GM12878 (cell line): ENCODE results near the gene ZNF543. TPM values are rescaled to one million over a fixed set of nuclear protein-coding genes. Genes with fewer than 3 reads are reported as not detected.

Experiments
- ASH2L ChIP-seq: fragments of 300-600, 200-600 bp; sonication (generic); IDR thresholded peaks from 2 replicates; pipeline ENCODE4 v1.6.1; 2017; ENCODE audit warnings: low read depth, mild to moderate bottlenecking, borderline replicate concordance
- CBX3 ChIP-seq: fragments of 200-600 bp; sonication (generic); IDR thresholded peaks from 2 replicates; pipeline ENCODE4 v1.6.1; 2016; ENCODE audit warnings: low read depth, borderline replicate concordance
- CUX1 ChIP-seq: IDR thresholded peaks from 2 replicates; pipeline ENCODE4 v1.6.1; 2012; ENCODE audit warnings: improper control_type of control experiment, low read depth, low read length; ENCODE audit not compliant: insufficient replicate concordance
- E2F8 ChIP-seq: fragments of 450-650 bp; IDR thresholded peaks from 2 replicates; pipeline ENCODE4 v1.6.1; 2018; ENCODE audit warnings: mild to moderate bottlenecking, low read depth, moderate library complexity; ENCODE audit not compliant: partially characterized antibody
- E4F1 ChIP-seq: fragments of 450-650 bp; IDR thresholded peaks from 2 replicates; pipeline ENCODE4 v1.6.1; 2018; ENCODE audit warnings: borderline replicate concordance, mild to moderate bottlenecking; ENCODE audit not compliant: partially characterized antibody
- EP300 ChIP-seq, 2 experiments: fragments of 150-350 bp in 1 of 2; IDR thresholded peaks; 2 replicates each; pipeline ENCODE4 v1.6.1; 2011 to 2012; ENCODE audit warnings: low read depth in 2 of 2, low read length in 2 of 2, borderline replicate concordance in 1 of 2, improper control_type of control experiment in 1 of 2, inconsistent platforms in 1 of 2; ENCODE audit not compliant: control insufficient read depth in 1 of 2
- HSF1 ChIP-seq: fragments of 150-350 bp; IDR thresholded peaks from 2 replicates; pipeline ENCODE4 v1.6.1; 2014; ENCODE audit warnings: mild to moderate bottlenecking, low read depth, low read length
- KLF5 ChIP-seq: fragments of 450-650 bp; IDR thresholded peaks from 2 replicates; pipeline ENCODE4 v1.6.1; 2014; ENCODE audit warnings: mild to moderate bottlenecking; ENCODE audit not compliant: partially characterized antibody
- LARP7 ChIP-seq: fragments of 450-650 bp; IDR thresholded peaks from 2 replicates; pipeline ENCODE4 v1.6.1; 2017; ENCODE audit warnings: mild to moderate bottlenecking
- MLLT1 ChIP-seq: fragments of 450-650 bp; IDR thresholded peaks from 2 replicates; pipeline ENCODE4 v1.6.1; 2016; ENCODE audit warnings: mild to moderate bottlenecking
- NFYB ChIP-seq: IDR thresholded peaks from 2 replicates; pipeline ENCODE4 v1.6.1; 2011; ENCODE audit warnings: low read depth, mild to moderate bottlenecking, low read length, improper control_type of control experiment, moderate library complexity; ENCODE audit not compliant: insufficient read depth
- SMARCA5 ChIP-seq: fragments of 450-650 bp; IDR thresholded peaks from 2 replicates; pipeline ENCODE4 v1.6.1; 2017; ENCODE audit warnings: mild to moderate bottlenecking
- SUPT20H ChIP-seq: IDR thresholded peaks from 2 replicates; pipeline ENCODE4 v1.6.1; 2011; ENCODE audit warnings: low read depth, mild to moderate bottlenecking, low read length, moderate library complexity, borderline replicate concordance; ENCODE audit not compliant: control insufficient read depth
- SUZ12 ChIP-seq: fragments of 200-600 bp; sonication (generic); IDR thresholded peaks from one replicate; pipeline ENCODE4 v1.6.1; 2018; ENCODE audit warnings: antibody characterized with exemption, mild to moderate bottlenecking; ENCODE audit not compliant: unreplicated experiment
- polyA plus RNA-seq, 11 experiments: library from polyadenylated mRNA; depleted of rRNA in 4 of 11; unstranded in 6 of 11; stranded (reverse) in 5 of 11; fragments of >200 nt; fragmentation: Nextera tagmentation in 4 of 11; fragmentation: Illumina TruSeq in 1 of 11; extraction: Ambion mirVana in 4 of 11; extraction: Trizol in 1 of 11; gene quantifications; 1 replicate in 1 of 11; 2 replicates in 10 of 11; pipeline versions ENCODE4 v1.2.1 to v1.2.3, GENCODE V29; 2011 to 2016; ENCODE audit warnings: inconsistent platforms in 2 of 11, missing spikeins in 2 of 11, low read depth in 1 of 11
- total RNA-seq, 4 experiments: library from RNA; depleted of rRNA in 3 of 4; stranded (reverse); fragments of >200 nt in 3 of 4; fragmentation: Illumina TruSeq in 1 of 4; extraction: Trizol in 1 of 4; gene quantifications; 2 replicates each; pipeline versions ENCODE4 v1.2.1 to v1.2.3, GENCODE V29; 2013 to 2021

Gene ZNF543
- total and polyA plus RNA-seq, 10 of the 15 experiments (the other 5 are each of a cell fraction or from before 2014, with no cell fraction given): 0.53 to 9.0 (median 3.5) TPM

- TF ChIP-seq EP300 (IDR thresholded peaks at IDR 0.05; ENCODE audit: borderline replicate concordance in 1 of 2, control insufficient read depth in 1 of 2, low read depth in 2 of 2, low read length in 2 of 2) (no peak; a peak in 1 of 4 replicates), CBX3 (no peak), E2F8 (peak; percentile 86), E4F1 (no peak), MLLT1 (peak; percentile 97), SUPT20H (no peak), SUZ12 (no peak), KLF5 (no peak), CUX1 (no peak), NFYB (peak; percentile 31; the same call in 1 of the 2 replicates), LARP7 (no peak), SMARCA5 (no peak), HSF1 (0 out of 2 replicates have a peak, but pooled peaks have one; percentile 26), ASH2L (no peak)
Measured at GRCh38 chr19:57362997-57363687, 42.9 kb downstream of the ZNF543 start, which contains the start of the genes TRAPPC2B and ZNF547 (continued).
